SK-N-SH (cell line): ENCODE data around the gene C18orf63. TPM values are rescaled to one million over a fixed set of nuclear protein-coding genes. Genes with fewer than 3 reads are reported as not detected.
"Not testable (repeated sequence)": the region's sequence is repeated elsewhere in the genome, so short reads cannot be mapped to it uniquely, and the experiment has no call there.

Source experiments
- CTCF ChIA-PET: fragments of 300-600, 350-600 bp; formaldehyde crosslinking; extraction: SDS; loops from one replicate; lab custom pipeline; 2021; lab: Yijun Ruan, JAX
- POLR2A ChIA-PET: fragments of 350-600 bp; sonication (Branson Sonifier 250); formaldehyde crosslinking; extraction: SDS; loops from one replicate; lab custom pipeline; 2020; ENCODE audit warnings: antibody characterized with exemption, inconsistent platforms; lab: Yijun Ruan, JAX
- DNase-seq: peaks from one replicate; pipeline ENCODE4 v3.0.0; 2012
- H2AFZ ChIP-seq: fragments of 200-600 bp; sonication (generic); 2 replicates; pipeline ENCODE4 v1.8.1; 2016; ENCODE audit warnings: antibody characterized with exemption, mild to moderate bottlenecking, low read depth
- H3F3A ChIP-seq: fragments of 200-600 bp; sonication (generic); replicated peaks from 2 replicates; pipeline ENCODE3; 2016; ENCODE audit warnings: antibody characterized with exemption, mild to moderate bottlenecking; ENCODE audit not compliant: insufficient read depth
- H3K27ac ChIP-seq, 2 experiments: fragments of 200-500 bp in 1 of 2; fragments of 200-600 bp in 1 of 2; sonication (Bioruptor generic) in 1 of 2; sonication (generic), shearing (Covaris generic) in 1 of 2; 2 replicates each; pipeline versions ENCODE4 v1.5.1 to v1.6.1; 2014 to 2016; ENCODE audit warnings: low read depth in 2 of 2, inconsistent platforms in 1 of 2, low read length in 1 of 2, mild to moderate bottlenecking in 1 of 2, mixed read lengths in 1 of 2
- H3K27me3 ChIP-seq: fragments of 200-600 bp; sonication (generic), shearing (Covaris generic); 2 replicates; pipeline ENCODE4 v1.6.1; 2016; ENCODE audit warnings: mixed run types; ENCODE audit not compliant: insufficient read depth
- H3K36me3 ChIP-seq, 2 experiments: fragments of 200-500 bp in 1 of 2; fragments of 200-600 bp in 1 of 2; sonication (Bioruptor generic) in 1 of 2; sonication (generic) in 1 of 2; replicated peaks in 1 of 2; 2 replicates each; pipeline versions ENCODE3 to v1.5.1; 2014 to 2016; ENCODE audit warnings: low read length in 1 of 2, mild to moderate bottlenecking in 1 of 2; ENCODE audit not compliant: insufficient read depth in 2 of 2, control insufficient read depth in 1 of 2
- H3K4me1 ChIP-seq, 2 experiments: fragments of 200-500 bp in 1 of 2; fragments of 200-600 bp in 1 of 2; sonication (Bioruptor generic) in 1 of 2; sonication (generic), shearing (Covaris generic) in 1 of 2; 2 replicates each; pipeline versions ENCODE4 v1.5.1 to v1.6.1; 2014 to 2016; ENCODE audit warnings: low read depth in 1 of 2, low read length in 1 of 2, mixed run types in 1 of 2; ENCODE audit not compliant: insufficient read depth in 2 of 2, control insufficient read depth in 1 of 2
- H3K4me2 ChIP-seq: fragments of 200-600 bp; sonication (generic), shearing (Covaris generic); 2 replicates; pipeline ENCODE4 v1.6.1; 2017; ENCODE audit warnings: mixed run types
- H3K4me3 ChIP-seq, 2 experiments: fragments of 200-500 bp in 1 of 2; fragments of 200-600 bp in 1 of 2; sonication (Bioruptor generic) in 1 of 2; sonication (generic), shearing (Covaris generic) in 1 of 2; 2 replicates each; pipeline versions ENCODE4 v1.5.1 to v1.8.1; 2014 to 2016; ENCODE audit warnings: low read depth in 2 of 2, inconsistent platforms in 1 of 2, low read length in 1 of 2, mild to moderate bottlenecking in 1 of 2, mixed read lengths in 1 of 2, moderate library complexity in 1 of 2
- H3K79me2 ChIP-seq: fragments of 200-600 bp; sonication (generic); 2 replicates; pipeline ENCODE4 v1.8.1; 2017; ENCODE audit warnings: mild to moderate bottlenecking; ENCODE audit not compliant: insufficient read depth
- H3K9ac ChIP-seq: fragments of 200-600 bp; sonication (generic); 2 replicates; pipeline ENCODE4 v1.6.1; 2017; ENCODE audit warnings: mixed run types
- H3K9me2 ChIP-seq: fragments of 200-600 bp; sonication (generic); 2 replicates; pipeline ENCODE4 v1.6.1; 2017; ENCODE audit warnings: mixed run types
- H3K9me3 ChIP-seq: fragments of 200-600 bp; sonication (generic); 2 replicates; pipeline ENCODE4 v1.6.1; 2017; ENCODE audit warnings: mixed run types, mild to moderate bottlenecking, moderate library complexity
- H4K20me1 ChIP-seq: fragments of 200-600 bp; sonication (generic); 2 replicates; pipeline ENCODE4 v1.6.1; 2017; ENCODE audit warnings: mild to moderate bottlenecking, mixed run types; ENCODE audit not compliant: insufficient read depth
- ELF1 ChIP-seq: IDR thresholded peaks from 2 replicates; pipeline ENCODE4 v1.4.0; 2012
- EP300 ChIP-seq, 2 experiments: IDR thresholded peaks; 2 replicates each; pipeline versions ENCODE4 v1.4.0 to v1.6.1; 2012; ENCODE audit warnings: borderline replicate concordance in 1 of 2, low read depth in 1 of 2, low read length in 1 of 2
- FOXJ3 ChIP-seq: sonication (generic); formaldehyde crosslinking; IDR thresholded peaks from 2 replicates; pipeline ENCODE4 v1.5.1; 2020; ENCODE audit warnings: mild to moderate bottlenecking, missing genetic modification reagents
- FOXM1 ChIP-seq: IDR thresholded peaks from 2 replicates; pipeline ENCODE4 v1.4.0; 2012; ENCODE audit warnings: low read depth, mild to moderate bottlenecking
- GABPA ChIP-seq: IDR thresholded peaks from 2 replicates; pipeline ENCODE4 v1.4.0; 2012; ENCODE audit warnings: low read depth, mild to moderate bottlenecking
- NFIC ChIP-seq: IDR thresholded peaks from 2 replicates; pipeline ENCODE4 v1.4.0; 2012; ENCODE audit warnings: borderline replicate concordance
- NRF1 ChIP-seq: IDR thresholded peaks from 2 replicates; pipeline ENCODE4 v1.6.1; 2012; ENCODE audit warnings: low read depth, mild to moderate bottlenecking, low read length
- PBX3 ChIP-seq: IDR thresholded peaks from 2 replicates; pipeline ENCODE4; 2012
- POLR2AphosphoS5 ChIP-seq: IDR thresholded peaks from 2 replicates; pipeline ENCODE4 v1.6.1; 2012; ENCODE audit warnings: low read depth, low read length
- RCOR1 ChIP-seq: fragments of 150-350 bp; IDR thresholded peaks from 2 replicates; pipeline ENCODE4 v1.6.1; 2017; ENCODE audit warnings: antibody characterized with exemption, low read length
- RFX5 ChIP-seq: IDR thresholded peaks from 2 replicates; pipeline ENCODE4 v1.6.1; 2012; ENCODE audit warnings: mild to moderate bottlenecking, improper control_type of control experiment, low read length
- RXRA ChIP-seq: IDR thresholded peaks from 2 replicates; pipeline ENCODE4 v1.4.0; 2012; ENCODE audit warnings: low read depth, mild to moderate bottlenecking, borderline replicate concordance
- SIN3A ChIP-seq: IDR thresholded peaks from 2 replicates; pipeline ENCODE4 v1.6.1; 2012; ENCODE audit warnings: low read depth, mild to moderate bottlenecking, low read length, moderate library complexity, borderline replicate concordance
- TAF1 ChIP-seq: IDR thresholded peaks from 2 replicates; pipeline ENCODE4 v1.6.1; 2012; ENCODE audit warnings: low read depth, mild to moderate bottlenecking, low read length, moderate library complexity, borderline replicate concordance
- WGBS: methylation state at CpG from one replicate; pipeline ENCODE4 v1.1.6; 2017; ENCODE audit warnings: low lambda C conversion rate; 5-methylcytosine and 5-hydroxymethylcytosine counted together
- polyA plus RNA-seq, 3 experiments: library from polyadenylated mRNA; depleted of rRNA; stranded (reverse); fragments of >200 nt; gene quantifications; 2 replicates each; pipeline ENCODE4 v1.2.3, GENCODE V29; 2012
- TF ChIP-seq, protein P1 (sequence below): IDR thresholded peaks from 2 replicates; pipeline ENCODE4 v1.4.0; 2012; ENCODE audit warnings: low read depth, borderline replicate concordance
- TF ChIP-seq, protein P2 (sequence below): fragments of 150-350 bp; IDR thresholded peaks from 2 replicates; pipeline ENCODE4 v1.6.1; 2017; ENCODE audit warnings: antibody characterized with exemption, low read length, low read depth, borderline replicate concordance

C18orf63 gene
- polyA plus RNA-seq, 1 of the 3 experiments (the other 2 are of a cell fraction) = not detected

- no peaks in the 10 kb centered on the region for H3F3A ChIP-seq
- TF ChIP-seq SIN3A (no peak), FOXM1 (no peak)
- TF ChIP-seq, protein P1, sequence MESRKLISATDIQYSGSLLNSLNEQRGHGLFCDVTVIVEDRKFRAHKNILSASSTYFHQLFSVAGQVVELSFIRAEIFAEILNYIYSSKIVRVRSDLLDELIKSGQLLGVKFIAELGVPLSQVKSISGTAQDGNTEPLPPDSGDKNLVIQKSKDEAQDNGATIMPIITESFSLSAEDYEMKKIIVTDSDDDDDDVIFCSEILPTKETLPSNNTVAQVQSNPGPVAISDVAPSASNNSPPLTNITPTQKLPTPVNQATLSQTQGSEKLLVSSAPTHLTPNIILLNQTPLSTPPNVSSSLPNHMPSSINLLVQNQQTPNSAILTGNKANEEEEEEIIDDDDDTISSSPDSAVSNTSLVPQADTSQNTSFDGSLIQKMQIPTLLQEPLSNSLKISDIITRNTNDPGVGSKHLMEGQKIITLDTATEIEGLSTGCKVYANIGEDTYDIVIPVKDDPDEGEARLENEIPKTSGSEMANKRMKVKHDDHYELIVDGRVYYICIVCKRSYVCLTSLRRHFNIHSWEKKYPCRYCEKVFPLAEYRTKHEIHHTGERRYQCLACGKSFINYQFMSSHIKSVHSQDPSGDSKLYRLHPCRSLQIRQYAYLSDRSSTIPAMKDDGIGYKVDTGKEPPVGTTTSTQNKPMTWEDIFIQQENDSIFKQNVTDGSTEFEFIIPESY = no peak
- no peaks in the 10 kb centered on the region for H3K36me3 ChIP-seq
- H3K9me2 ChIP-seq = no peaks in the 10 kb centered on the region
- peaks cover 0 to 17% of the 10 kb centered on the region in 2 experiments; a peak in 1 of 4 replicates for H3K4me1 ChIP-seq
- CTCF ChIA-PET = interaction anchor here (3.4 kb wide), 1 partner anchor 50 kb away, joined by 19 read pairs; no protein-coding TSS in a partner anchor
- H3K79me2 ChIP-seq = no peaks in the 10 kb centered on the region
- peak overlapping the region; percentile 86 for H3K4me2 ChIP-seq
- no peaks in the 10 kb centered on the region for H3K9me3 ChIP-seq
- H3K4me3 ChIP-seq = peak overlapping the region; percentile 67 to 96
- 40% methylated on average over 4 of the region's 4 CpGs for WGBS
- H2AFZ ChIP-seq = peak overlapping the region; percentile 64; the same call in 1 of the 2 replicates
- H3K27ac ChIP-seq = peak overlapping the region in 1 of 2 experiments; percentile 82; a peak in 2 of 4 replicates
- DNase-seq = no peak
- POLR2A ChIA-PET = no interaction called here
- no peaks in the 10 kb centered on the region for H4K20me1 ChIP-seq
- no peak overlapping the region for H3K9ac ChIP-seq
- no peaks in the 10 kb centered on the region for H3K27me3 ChIP-seq
Observed at GRCh38 chr18:74292541-74292858, 23.1 kb upstream of the C18orf63 start.

DNA sequence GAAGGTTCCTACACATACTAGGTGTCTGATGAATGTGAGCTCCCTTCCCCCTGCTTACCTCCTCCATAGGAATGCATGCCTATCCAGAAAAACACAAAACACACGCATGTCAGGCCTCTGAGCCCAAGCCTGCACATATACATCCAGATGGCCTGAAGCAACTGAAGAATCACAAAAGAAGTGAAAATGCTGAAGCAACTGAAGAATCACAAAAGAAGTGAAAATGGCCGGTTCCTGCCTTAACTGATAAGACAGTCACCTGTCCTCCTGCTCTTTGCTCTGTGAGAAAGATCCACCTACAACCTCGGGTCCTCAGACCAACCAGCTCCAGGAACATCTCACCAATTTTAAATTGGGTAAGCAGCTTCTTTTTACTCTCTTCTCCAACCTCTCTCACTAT lies 22.7 kb upstream of the C18orf63 start:
- H3K9me2 ChIP-seq, H3F3A ChIP-seq, POLR2A ChIA-PET, H2AFZ ChIP-seq, H3K4me3 ChIP-seq, H4K20me1 ChIP-seq, H3K9ac ChIP-seq, H3K79me2 ChIP-seq, H3K9me3 ChIP-seq, DNase-seq, H3K27me3 ChIP-seq, H3K36me3 ChIP-seq, H3K27ac ChIP-seq, H3K4me2 ChIP-seq: not testable (repeated sequence)
- CTCF ChIA-PET = interaction anchor here (3.4 kb wide), 1 partner anchor 49 kb away, joined by 19 read pairs; no protein-coding TSS in a partner anchor
- WGBS = 87% methylated on average over 3 of the region's 3 CpGs
- H3K4me1 ChIP-seq = peaks cover 0 to 17% of the 10 kb centered on the region in 2 experiments; a peak in 1 of 4 replicates

GRCh38 chr18:74294526-74294925 lies 21.1 kb upstream of the C18orf63 start:
- H3K9ac ChIP-seq = no peak overlapping the region
- 75% methylated on average over 8 of the region's 8 CpGs for WGBS
- no peak overlapping the region for H2AFZ ChIP-seq
- ChIA-PET POLR2A (no interaction called here), CTCF (no interaction called here)
- no peaks in the 10 kb centered on the region for H3K9me2 ChIP-seq
- no peak overlapping the region for H3K27ac ChIP-seq
- H3F3A ChIP-seq = no peaks in the 10 kb centered on the region
- no peaks in the 10 kb centered on the region for H3K27me3 ChIP-seq
- H3K79me2 ChIP-seq = no peaks in the 10 kb centered on the region
- H3K4me1 ChIP-seq = peaks cover 0 to 12% of the 10 kb centered on the region in 2 experiments; a peak in 1 of 4 replicates
- no peaks in the 10 kb centered on the region for H4K20me1 ChIP-seq
- no peak for DNase-seq
- no peaks in the 10 kb centered on the region for H3K36me3 ChIP-seq
- H3K9me3 ChIP-seq = no peaks in the 10 kb centered on the region
- H3K4me3 ChIP-seq = no peak overlapping the region
- H3K4me2 ChIP-seq = no peak overlapping the region
- TF ChIP-seq RXRA (no peak), FOXJ3 (no peak), SIN3A (no peak), PBX3 (no peak), ELF1 (no peak), TAF1 (no peak), POLR2AphosphoS5 (no peak), RCOR1 (no peak), NRF1 (no peak), FOXM1 (no peak), NFIC (no peak), RFX5 (no peak), GABPA (no peak), EP300 (IDR thresholded peaks at IDR 0.05; ENCODE audit: borderline replicate concordance in 1 of 2, low read depth in 1 of 2, low read length in 1 of 2) (no peak)
- TF ChIP-seq, protein P1 = no peak
- TF ChIP-seq, protein P2, sequence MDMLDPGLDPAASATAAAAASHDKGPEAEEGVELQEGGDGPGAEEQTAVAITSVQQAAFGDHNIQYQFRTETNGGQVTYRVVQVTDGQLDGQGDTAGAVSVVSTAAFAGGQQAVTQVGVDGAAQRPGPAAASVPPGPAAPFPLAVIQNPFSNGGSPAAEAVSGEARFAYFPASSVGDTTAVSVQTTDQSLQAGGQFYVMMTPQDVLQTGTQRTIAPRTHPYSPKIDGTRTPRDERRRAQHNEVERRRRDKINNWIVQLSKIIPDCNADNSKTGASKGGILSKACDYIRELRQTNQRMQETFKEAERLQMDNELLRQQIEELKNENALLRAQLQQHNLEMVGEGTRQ = no peak
